RPMI7951 (cell line): ENCODE data around the gene GRK7. TPM values are rescaled to one million over a fixed set of nuclear protein-coding genes. Genes with fewer than 3 reads are reported as not detected.
"Not testable (repeated sequence)": the region's sequence is repeated elsewhere in the genome, so short reads cannot be mapped to it uniquely, and the experiment has no call there.

Source experiments
- DNase-seq: peaks from one replicate; pipeline ENCODE4 v3.0.0-alpha.2; 2012; ENCODE audit warnings: low read depth
- total RNA-seq: library from RNA; depleted of rRNA; stranded (reverse); fragments of >200 nt; shearing (Covaris generic); gene quantifications from 2 replicates; pipeline ENCODE4 v1.2.3, GENCODE V29; 2014

Gene GRK7
- total RNA-seq, 1 experiment from 2014 or later = not detected

- no peak for DNase-seq
Measured at GRCh38 chr3:141795276-141795675, 32.1 kb downstream of the GRK7 start.

GRCh38 chr3:141795741-141796080 lies 32.5 kb downstream of the GRK7 start:
- no peak for DNase-seq

DNA sequence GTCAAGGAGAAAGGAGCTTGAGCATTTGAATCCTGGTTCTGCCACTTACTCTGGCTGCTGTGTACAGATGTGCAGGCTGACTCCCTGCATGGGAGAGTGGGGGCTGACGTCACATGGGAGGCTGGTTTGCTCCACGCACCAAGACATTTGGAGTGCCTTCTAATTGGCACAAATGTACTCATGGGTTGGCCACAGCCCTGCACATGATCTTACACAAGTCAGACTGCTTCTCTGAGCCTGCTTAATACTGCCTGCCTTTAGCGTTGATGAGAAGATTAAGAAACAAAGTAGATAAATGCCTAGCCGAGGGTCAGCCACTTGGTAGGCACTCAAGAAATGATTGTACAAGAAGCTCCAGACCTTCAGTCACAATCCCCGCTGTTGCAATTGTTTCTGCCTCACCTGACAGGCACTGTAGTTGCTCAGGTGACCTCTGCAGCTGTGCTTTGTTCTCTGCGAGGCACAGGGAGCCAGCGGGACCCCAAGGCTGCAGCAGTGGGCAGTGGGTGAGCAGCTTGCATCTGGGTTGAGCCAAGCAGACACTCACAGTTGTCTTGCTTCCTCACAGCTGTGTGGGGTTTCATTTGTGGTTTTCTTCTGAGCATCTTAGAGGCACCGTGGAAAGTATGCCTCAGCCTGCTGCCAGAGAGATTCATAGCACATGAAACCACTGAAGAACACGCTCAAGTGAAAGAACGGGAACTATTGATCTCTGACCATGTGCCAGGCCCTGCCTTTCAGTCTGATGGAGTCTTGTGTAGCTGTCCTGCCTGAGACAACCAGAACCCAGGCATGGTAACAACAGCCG lies 33.1 kb downstream of the GRK7 start:
- DNase-seq = no peak

GRCh38 chr3:141796889-141797781 lies 33.9 kb downstream of the GRK7 start:
- DNase-seq = no peak

GRCh38 chr3:141797819-141798447 lies 34.7 kb downstream of the GRK7 start:
- DNase-seq = no peak

GRCh38 chr3:141798448-141798845 lies 35.2 kb downstream of the GRK7 start:
- no peak for DNase-seq

DNA sequence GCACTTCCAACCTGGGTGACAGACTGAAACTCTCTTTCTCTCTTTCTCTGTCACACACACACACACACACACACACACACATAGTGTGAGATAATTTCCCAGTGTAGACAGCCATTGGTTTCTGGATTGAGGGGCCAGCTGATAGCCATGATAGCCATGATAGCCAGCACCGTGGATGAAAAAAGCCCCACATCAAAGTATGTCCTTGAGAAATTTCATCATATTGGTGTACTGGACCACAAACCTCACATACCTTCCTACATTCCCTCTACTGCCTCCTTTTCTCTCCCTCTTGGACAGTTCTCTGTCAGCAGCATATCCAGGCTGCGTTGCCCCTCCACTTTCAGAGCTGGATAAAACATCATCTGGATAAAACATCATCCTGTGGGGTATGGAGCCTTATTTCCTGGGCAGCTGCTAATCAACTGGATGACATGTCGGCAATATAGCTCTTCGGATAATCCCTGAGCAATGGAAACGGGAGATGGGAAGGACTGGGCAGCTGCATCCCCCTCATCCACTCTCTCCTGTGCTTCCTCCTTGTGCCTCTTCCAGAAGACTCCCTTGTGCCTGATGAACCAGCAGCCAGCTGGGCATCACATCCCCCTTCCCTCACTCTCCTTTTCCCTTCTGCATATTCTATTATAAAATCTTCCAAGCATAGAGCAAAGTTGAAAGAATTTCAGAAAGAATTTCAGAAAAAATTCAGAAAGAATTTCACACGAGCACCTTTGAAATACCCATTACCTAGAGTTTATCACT lies 39.3 kb downstream of the GRK7 start:
- no peak for DNase-seq

DNA sequence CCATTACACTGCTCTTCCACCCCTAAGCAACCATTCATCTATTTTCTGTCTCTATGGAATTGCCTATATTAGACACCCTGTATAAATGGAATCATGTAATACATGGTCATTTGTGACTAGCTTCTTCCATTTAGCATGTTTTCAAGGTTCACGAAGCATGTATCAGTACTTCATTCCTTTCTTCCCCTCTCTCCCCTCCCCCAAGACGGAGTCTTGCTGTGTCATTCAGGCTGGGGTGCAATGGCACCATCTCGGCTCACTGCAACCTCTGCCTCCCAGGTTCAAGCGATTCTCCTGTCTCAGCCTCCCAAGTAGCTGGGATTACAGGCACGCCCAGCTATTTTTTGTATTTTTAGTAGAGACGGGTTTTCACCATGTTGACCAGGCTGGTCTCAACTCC lies 40.3 kb downstream of the GRK7 start:
- DNase-seq = not testable (repeated sequence)

GRCh38 chr3:141804447-141804777 lies 41.2 kb downstream of the GRK7 start:
- no peak for DNase-seq

DNA sequence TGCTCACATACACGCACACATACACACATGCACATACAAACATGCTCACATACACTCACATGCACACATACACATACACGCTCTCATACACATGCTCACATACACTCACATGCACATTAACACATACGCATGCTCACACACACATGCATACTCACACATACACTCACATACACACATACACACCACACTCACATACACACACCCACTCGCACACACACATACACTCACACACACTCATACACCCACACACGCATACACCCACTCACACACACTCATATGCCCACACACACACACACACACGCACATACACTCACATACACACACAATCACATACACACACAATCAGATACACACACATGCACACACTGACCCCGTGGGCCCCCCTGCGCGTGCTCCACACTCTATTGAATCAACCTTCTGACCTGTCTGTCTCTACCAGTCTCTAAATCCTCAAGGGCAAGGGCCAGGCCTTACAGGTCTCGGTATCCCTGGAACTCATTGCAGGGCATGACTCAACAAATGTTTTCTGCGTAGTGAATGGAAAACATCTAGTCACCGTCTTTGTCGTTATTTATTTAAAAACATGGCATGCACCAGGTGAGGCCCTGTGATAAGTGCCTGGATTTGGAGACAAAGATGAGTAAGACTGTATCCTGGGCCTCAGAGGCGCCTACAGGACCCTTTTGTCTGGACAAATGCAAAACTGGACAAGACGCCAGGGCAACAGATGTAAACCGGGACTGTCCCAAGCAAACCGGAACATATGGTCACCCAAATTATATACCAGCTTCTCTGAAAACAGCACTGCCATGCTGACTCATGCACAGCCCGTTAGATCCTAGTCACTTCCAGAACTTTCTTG lies 41.8 kb downstream of the GRK7 start:
- DNase-seq = peak; percentile 27

GRCh38 chr3:141807277-141808033 lies 44.2 kb downstream of the GRK7 start:
- DNase-seq = no peak

- DNase-seq = no peak
Measured at GRCh38 chr3:141808586-141808985, 45.4 kb downstream of the GRK7 start.

DNA sequence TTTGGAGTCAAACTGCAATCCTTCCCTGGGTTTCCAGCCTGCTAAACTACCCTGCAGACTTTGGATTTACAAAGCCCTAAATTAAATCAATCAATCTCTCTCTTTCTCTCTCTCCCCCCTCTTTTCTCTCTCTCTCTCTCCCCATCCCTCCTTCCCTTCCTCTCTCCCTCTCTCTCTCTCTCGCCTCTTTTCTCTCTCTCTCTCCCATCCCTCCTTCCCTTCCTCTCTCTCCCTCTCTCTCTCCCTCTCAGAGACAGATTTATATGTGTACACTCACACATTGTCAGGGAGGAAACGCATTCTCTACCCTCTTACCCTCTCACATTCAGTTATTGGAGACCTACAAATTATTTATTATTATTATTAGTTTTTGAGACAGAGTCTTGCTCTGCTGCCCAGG lies 47.0 kb downstream of the GRK7 start:
- DNase-seq = no peak

DNA sequence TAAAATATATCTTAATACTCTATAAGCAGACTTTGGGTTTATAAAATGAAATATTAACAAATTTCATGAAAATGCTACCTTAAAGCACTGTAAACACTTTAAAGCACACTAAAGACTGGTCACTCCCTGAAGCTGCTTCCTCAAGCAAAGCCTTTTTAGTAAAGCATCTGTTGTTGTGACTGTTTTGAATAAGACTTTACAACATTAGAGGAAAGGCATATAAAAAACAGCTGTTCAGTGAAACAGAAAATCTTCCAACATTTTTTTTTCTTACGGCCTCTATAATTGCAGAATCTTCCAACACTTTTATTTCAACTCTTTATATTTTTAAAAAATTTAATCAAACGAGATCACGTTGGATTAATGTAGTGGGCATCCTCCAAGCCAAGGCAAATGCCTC lies 48.1 kb downstream of the GRK7 start:
- no peak for DNase-seq

GRCh38 chr3:141812084-141812483 lies 48.9 kb downstream of the GRK7 start:
- DNase-seq = peak; percentile 50

DNA sequence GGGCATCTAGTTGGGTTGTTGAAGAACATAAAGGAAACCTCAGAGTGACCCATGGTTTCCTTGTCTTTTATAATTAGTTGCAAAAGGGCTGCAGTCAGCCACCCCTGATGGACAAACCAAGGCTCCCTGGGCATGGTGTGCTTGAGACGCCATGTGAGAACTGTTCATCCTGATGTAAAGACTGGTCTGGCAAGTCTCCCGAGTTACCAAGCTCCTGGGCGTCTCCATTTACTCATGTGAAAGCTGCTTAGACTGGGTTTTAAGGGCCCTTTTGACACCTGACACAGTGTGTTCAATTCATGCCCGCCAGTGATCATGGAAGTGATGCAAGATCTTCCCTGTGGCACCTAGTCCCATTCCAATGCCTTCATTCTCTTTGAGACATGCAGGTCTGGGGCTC lies 49.4 kb downstream of the GRK7 start:
- no peak for DNase-seq
